GM23338 (cell line): ENCODE data around the gene CD300H. TPM values are rescaled to one million over a fixed set of nuclear protein-coding genes. Genes with fewer than 3 reads are reported as not detected.

ENCODE experiments used
- ATAC-seq: fragments of 200-7000 bp; cut with Tn5 transposase; 3 replicates; pipeline ENCODE4 v1.9.1; 2020
- DNase-seq: peaks from one replicate; pipeline ENCODE4 v3.0.0-alpha.2; 2015; ENCODE audit warnings: low spot score
- H2AFZ ChIP-seq: fragments of 200-600 bp; sonication (generic); 2 replicates; pipeline ENCODE4 v1.8.0; 2016; ENCODE audit warnings: antibody characterized with exemption, mild to moderate bottlenecking, moderate library complexity
- H3F3A ChIP-seq: fragments of 200-600 bp; sonication (generic); replicated peaks from 2 replicates; pipeline ENCODE4 v1.8.0; 2017; ENCODE audit warnings: antibody characterized with exemption, mixed run types, low read depth
- H3K27ac ChIP-seq: fragments of 200-600 bp; sonication (generic); 2 replicates; pipeline ENCODE4 v1.6.1; 2016; ENCODE audit warnings: low read depth
- H3K27me3 ChIP-seq: fragments of 200-600 bp; sonication (generic); 2 replicates; pipeline ENCODE4 v1.8.0; 2016; ENCODE audit warnings: mild to moderate bottlenecking, mixed run types, moderate library complexity; ENCODE audit not compliant: insufficient read depth
- H3K36me3 ChIP-seq: fragments of 200-600 bp; sonication (generic); 2 replicates; pipeline ENCODE4 v1.8.0; 2016; ENCODE audit warnings: mild to moderate bottlenecking; ENCODE audit not compliant: insufficient read depth
- H3K4me1 ChIP-seq: fragments of 200-600 bp; sonication (generic); 2 replicates; pipeline ENCODE4 v1.8.0; 2016; ENCODE audit warnings: mild to moderate bottlenecking, moderate library complexity; ENCODE audit not compliant: insufficient read depth
- H3K4me2 ChIP-seq: fragments of 200-600 bp; sonication (generic); 2 replicates; pipeline ENCODE4 v1.7.1; 2017; ENCODE audit warnings: mixed run types
- H3K4me3 ChIP-seq: fragments of 200-600 bp; sonication (generic); 2 replicates; pipeline ENCODE4 v1.6.1; 2016; ENCODE audit warnings: mixed run types
- H3K79me2 ChIP-seq: fragments of 200-600 bp; sonication (generic); replicated peaks from 2 replicates; pipeline ENCODE4 v1.8.0; 2017; ENCODE audit warnings: mild to moderate bottlenecking; ENCODE audit not compliant: insufficient read depth
- H3K9me2 ChIP-seq: fragments of 200-600 bp; sonication (generic); 2 replicates; pipeline ENCODE4 v1.8.0; 2017; ENCODE audit not compliant: insufficient read depth
- H4K20me1 ChIP-seq: fragments of 200-600 bp; sonication (generic); replicated peaks from 2 replicates; pipeline ENCODE4 v1.8.0; 2017; ENCODE audit warnings: mild to moderate bottlenecking; ENCODE audit not compliant: insufficient read depth
- H3K27ac Mint-ChIP-seq: 2 replicates; pipeline ENCODE4 v1.8.0; 2020; ENCODE audit warnings: inconsistent platforms, mild to moderate bottlenecking, moderate library complexity, mixed read lengths
- H3K27me3 Mint-ChIP-seq: 3 replicates; pipeline ENCODE4 v1.8.0; 2022; ENCODE audit warnings: low read depth, mild to moderate bottlenecking, moderate library complexity, mixed read lengths, inconsistent platforms; ENCODE audit not compliant: insufficient read depth, poor library complexity
- H3K36me3 Mint-ChIP-seq: 3 replicates; pipeline ENCODE4 v1.8.0; 2021; ENCODE audit warnings: low read depth, mild to moderate bottlenecking, inconsistent platforms, moderate library complexity, mixed read lengths
- H3K4me1 Mint-ChIP-seq: 3 replicates; pipeline ENCODE4 v1.8.0; 2020; ENCODE audit warnings: mild to moderate bottlenecking, inconsistent platforms, mixed read lengths
- H3K4me3 Mint-ChIP-seq: 3 replicates; pipeline ENCODE4 v1.8.0; 2021; ENCODE audit warnings: moderate library complexity, mild to moderate bottlenecking, inconsistent platforms, mixed read lengths
- H3K9me3 Mint-ChIP-seq: 3 replicates; pipeline ENCODE4 v1.8.0; 2020; ENCODE audit warnings: moderate library complexity, mild to moderate bottlenecking, inconsistent platforms, mixed read lengths
- CREB1 ChIP-seq: fragments of 250-450 bp; sonication (Bioruptor Pico); IDR thresholded peaks from 2 replicates; pipeline ENCODE4 v1.5.0; 2020; ENCODE audit warnings: low read depth, mild to moderate bottlenecking, moderate library complexity
- EZH2 ChIP-seq: fragments of 200-600 bp; sonication (generic); IDR thresholded peaks from one replicate; pipeline ENCODE4 v1.8.0; 2017; ENCODE audit warnings: antibody characterized with exemption, mild to moderate bottlenecking, low read depth; ENCODE audit not compliant: unreplicated experiment
- EZH2phosphoT487 ChIP-seq: fragments of 200-600 bp; sonication (generic); IDR thresholded peaks from one replicate; pipeline ENCODE4 v1.8.1; 2018; ENCODE audit warnings: antibody characterized with exemption; ENCODE audit not compliant: unreplicated experiment
- JUNB ChIP-seq: IDR thresholded peaks from one replicate; pipeline ENCODE4 v1.6.1; 2016; ENCODE audit warnings: antibody characterized with exemption; ENCODE audit not compliant: unreplicated experiment
- NANOG ChIP-seq: IDR thresholded peaks from 2 replicates; pipeline ENCODE4 v1.6.1; 2016; ENCODE audit warnings: antibody characterized with exemption, borderline replicate concordance
- POLR2AphosphoS5 ChIP-seq: IDR thresholded peaks from 2 replicates; pipeline ENCODE4 v1.6.1; 2016; ENCODE audit warnings: antibody characterized with exemption, low read depth
- ZNF114 ChIP-seq: fragments of 250-450 bp; sonication (Bioruptor Pico); IDR thresholded peaks from 2 replicates; pipeline ENCODE4 v1.5.0; 2020; ENCODE audit warnings: mild to moderate bottlenecking, moderate library complexity
- ZNF331 ChIP-seq: fragments of 250-450 bp; sonication (Bioruptor Pico); IDR thresholded peaks from 2 replicates; pipeline ENCODE4 v1.5.0; 2020; ENCODE audit warnings: low read depth, mild to moderate bottlenecking, moderate library complexity
- polyA plus RNA-seq: library from polyadenylated mRNA; unstranded; fragments of >200 nt; fragmentation: Nextera tagmentation; extraction: Ambion mirVana; gene quantifications from 2 replicates; pipeline ENCODE4 v1.2.1, GENCODE V29; 2016
- total RNA-seq: library from RNA; depleted of rRNA; stranded (reverse); fragments of >200 nt; shearing (Covaris generic); gene quantifications from 2 replicates; pipeline ENCODE4 v1.2.3, GENCODE V29; 2014
- TF ChIP-seq, protein P1 (sequence below), 2 experiments: fragments of 200-600 bp in 1 of 2; sonication (generic) in 1 of 2; conservative IDR thresholded peaks; 2 replicates each; pipeline versions ENCODE4 v1.5.1 to v1.6.1; 2016 to 2017; ENCODE audit warnings: antibody characterized with exemption in 2 of 2, low read depth in 2 of 2, mild to moderate bottlenecking in 2 of 2, moderate library complexity in 1 of 2
- TF ChIP-seq, protein P2 (sequence below): fragments of 250-450 bp; sonication (Bioruptor Pico); IDR thresholded peaks from 2 replicates; pipeline ENCODE4 v1.5.0; 2020; ENCODE audit warnings: mild to moderate bottlenecking, moderate library complexity
- TF ChIP-seq, protein P3 (sequence below): IDR thresholded peaks from 2 replicates; pipeline ENCODE4 v1.6.1; 2016; ENCODE audit warnings: antibody characterized with exemption
- TF ChIP-seq, protein P4 (sequence below): IDR thresholded peaks from one replicate; pipeline ENCODE4 v1.6.1; 2018; ENCODE audit warnings: antibody characterized with exemption; ENCODE audit not compliant: unreplicated experiment

Gene CD300H
- total and polyA plus RNA-seq, 2 experiments from 2014 or later = not detected

DNA sequence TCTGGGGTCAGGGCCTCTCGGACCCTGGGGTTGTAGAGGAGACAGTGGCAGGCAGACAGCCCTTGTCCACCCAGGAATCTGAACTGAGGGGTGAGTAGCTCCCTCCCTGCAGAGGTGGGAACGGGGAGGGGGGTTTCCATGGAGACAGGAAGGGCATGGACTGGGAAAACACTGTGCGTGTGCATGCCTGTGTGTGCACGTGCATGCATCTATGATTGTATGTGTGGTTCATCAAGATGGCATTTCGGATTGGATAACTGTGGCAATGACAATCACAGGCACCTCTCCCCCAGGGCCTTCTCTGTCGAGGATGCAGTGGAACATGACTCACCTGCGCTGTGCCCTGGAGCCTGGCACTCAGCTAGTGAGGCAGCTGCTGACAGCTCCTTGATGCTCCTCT, 15.3 kb downstream of the CD300H start:
- H3K4me1 ChIP-seq = no peaks in the 10 kb centered on the region
- H3K36me3 Mint-ChIP-seq = peaks cover 4% of the 10 kb centered on the region
- H3K9me2 ChIP-seq = no peaks in the 10 kb centered on the region
- H3K36me3 ChIP-seq = no peaks in the 10 kb centered on the region
- H3K4me2 ChIP-seq = no peak overlapping the region
- peaks cover 5% of the 10 kb centered on the region; the same call in 1 of the 3 replicates for H3K4me1 Mint-ChIP-seq
- no peak for TF ChIP-seq JUNB
- TF ChIP-seq, protein P1, sequence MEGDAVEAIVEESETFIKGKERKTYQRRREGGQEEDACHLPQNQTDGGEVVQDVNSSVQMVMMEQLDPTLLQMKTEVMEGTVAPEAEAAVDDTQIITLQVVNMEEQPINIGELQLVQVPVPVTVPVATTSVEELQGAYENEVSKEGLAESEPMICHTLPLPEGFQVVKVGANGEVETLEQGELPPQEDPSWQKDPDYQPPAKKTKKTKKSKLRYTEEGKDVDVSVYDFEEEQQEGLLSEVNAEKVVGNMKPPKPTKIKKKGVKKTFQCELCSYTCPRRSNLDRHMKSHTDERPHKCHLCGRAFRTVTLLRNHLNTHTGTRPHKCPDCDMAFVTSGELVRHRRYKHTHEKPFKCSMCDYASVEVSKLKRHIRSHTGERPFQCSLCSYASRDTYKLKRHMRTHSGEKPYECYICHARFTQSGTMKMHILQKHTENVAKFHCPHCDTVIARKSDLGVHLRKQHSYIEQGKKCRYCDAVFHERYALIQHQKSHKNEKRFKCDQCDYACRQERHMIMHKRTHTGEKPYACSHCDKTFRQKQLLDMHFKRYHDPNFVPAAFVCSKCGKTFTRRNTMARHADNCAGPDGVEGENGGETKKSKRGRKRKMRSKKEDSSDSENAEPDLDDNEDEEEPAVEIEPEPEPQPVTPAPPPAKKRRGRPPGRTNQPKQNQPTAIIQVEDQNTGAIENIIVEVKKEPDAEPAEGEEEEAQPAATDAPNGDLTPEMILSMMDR (conservative IDR thresholded peaks at IDR 0.05; ENCODE audit: low read depth in 2 of 2) = no peak
- TF ChIP-seq, protein P2, sequence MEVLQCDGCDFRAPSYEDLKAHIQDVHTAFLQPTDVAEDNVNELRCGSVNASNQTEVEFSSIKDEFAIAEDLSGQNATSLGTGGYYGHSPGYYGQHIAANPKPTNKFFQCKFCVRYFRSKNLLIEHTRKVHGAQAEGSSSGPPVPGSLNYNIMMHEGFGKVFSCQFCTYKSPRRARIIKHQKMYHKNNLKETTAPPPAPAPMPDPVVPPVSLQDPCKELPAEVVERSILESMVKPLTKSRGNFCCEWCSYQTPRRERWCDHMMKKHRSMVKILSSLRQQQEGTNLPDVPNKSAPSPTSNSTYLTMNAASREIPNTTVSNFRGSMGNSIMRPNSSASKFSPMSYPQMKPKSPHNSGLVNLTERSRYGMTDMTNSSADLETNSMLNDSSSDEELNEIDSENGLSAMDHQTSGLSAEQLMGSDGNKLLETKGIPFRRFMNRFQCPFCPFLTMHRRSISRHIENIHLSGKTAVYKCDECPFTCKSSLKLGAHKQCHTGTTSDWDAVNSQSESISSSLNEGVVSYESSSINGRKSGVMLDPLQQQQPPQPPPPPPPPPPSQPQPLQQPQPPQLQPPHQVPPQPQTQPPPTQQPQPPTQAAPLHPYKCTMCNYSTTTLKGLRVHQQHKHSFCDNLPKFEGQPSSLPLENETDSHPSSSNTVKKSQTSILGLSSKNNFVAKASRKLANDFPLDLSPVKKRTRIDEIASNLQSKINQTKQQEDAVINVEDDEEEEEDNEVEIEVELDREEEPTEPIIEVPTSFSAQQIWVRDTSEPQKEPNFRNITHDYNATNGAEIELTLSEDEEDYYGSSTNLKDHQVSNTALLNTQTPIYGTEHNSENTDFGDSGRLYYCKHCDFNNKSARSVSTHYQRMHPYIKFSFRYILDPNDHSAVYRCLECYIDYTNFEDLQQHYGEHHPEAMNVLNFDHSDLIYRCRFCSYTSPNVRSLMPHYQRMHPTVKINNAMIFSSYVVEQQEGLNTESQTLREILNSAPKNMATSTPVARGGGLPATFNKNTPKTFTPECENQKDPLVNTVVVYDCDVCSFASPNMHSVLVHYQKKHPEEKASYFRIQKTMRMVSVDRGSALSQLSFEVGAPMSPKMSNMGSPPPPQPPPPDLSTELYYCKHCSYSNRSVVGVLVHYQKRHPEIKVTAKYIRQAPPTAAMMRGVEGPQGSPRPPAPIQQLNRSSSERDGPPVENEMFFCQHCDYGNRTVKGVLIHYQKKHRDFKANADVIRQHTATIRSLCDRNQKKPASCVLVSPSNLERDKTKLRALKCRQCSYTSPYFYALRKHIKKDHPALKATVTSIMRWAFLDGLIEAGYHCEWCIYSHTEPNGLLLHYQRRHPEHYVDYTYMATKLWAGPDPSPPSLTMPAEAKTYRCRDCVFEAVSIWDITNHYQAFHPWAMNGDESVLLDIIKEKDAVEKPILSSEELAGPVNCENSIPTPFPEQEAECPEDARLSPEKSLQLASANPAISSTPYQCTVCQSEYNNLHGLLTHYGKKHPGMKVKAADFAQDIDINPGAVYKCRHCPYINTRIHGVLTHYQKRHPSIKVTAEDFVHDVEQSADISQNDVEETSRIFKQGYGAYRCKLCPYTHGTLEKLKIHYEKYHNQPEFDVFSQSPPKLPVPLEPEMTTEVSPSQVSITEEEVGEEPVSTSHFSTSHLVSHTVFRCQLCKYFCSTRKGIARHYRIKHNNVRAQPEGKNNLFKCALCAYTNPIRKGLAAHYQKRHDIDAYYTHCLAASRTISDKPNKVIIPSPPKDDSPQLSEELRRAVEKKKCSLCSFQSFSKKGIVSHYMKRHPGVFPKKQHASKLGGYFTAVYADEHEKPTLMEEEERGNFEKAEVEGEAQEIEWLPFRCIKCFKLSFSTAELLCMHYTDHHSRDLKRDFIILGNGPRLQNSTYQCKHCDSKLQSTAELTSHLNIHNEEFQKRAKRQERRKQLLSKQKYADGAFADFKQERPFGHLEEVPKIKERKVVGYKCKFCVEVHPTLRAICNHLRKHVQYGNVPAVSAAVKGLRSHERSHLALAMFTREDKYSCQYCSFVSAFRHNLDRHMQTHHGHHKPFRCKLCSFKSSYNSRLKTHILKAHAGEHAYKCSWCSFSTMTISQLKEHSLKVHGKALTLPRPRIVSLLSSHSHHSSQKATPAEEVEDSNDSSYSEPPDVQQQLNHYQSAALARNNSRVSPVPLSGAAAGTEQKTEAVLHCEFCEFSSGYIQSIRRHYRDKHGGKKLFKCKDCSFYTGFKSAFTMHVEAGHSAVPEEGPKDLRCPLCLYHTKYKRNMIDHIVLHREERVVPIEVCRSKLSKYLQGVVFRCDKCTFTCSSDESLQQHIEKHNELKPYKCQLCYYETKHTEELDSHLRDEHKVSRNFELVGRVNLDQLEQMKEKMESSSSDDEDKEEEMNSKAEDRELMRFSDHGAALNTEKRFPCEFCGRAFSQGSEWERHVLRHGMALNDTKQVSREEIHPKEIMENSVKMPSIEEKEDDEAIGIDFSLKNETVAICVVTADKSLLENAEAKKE (CRISPR knock-in tag) = no peak
- TF ChIP-seq NANOG = no peak
- no peak for TF ChIP-seq ZNF114 (CRISPR knock-in tag)
- TF ChIP-seq, protein P3, sequence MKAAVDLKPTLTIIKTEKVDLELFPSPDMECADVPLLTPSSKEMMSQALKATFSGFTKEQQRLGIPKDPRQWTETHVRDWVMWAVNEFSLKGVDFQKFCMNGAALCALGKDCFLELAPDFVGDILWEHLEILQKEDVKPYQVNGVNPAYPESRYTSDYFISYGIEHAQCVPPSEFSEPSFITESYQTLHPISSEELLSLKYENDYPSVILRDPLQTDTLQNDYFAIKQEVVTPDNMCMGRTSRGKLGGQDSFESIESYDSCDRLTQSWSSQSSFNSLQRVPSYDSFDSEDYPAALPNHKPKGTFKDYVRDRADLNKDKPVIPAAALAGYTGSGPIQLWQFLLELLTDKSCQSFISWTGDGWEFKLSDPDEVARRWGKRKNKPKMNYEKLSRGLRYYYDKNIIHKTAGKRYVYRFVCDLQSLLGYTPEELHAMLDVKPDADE = no peak
- TF ChIP-seq POLR2AphosphoS5 = no peak
- TF ChIP-seq EZH2phosphoT487 = no peak
- no peak for TF ChIP-seq CREB1 (CRISPR knock-in tag)
- TF ChIP-seq, protein P4, sequence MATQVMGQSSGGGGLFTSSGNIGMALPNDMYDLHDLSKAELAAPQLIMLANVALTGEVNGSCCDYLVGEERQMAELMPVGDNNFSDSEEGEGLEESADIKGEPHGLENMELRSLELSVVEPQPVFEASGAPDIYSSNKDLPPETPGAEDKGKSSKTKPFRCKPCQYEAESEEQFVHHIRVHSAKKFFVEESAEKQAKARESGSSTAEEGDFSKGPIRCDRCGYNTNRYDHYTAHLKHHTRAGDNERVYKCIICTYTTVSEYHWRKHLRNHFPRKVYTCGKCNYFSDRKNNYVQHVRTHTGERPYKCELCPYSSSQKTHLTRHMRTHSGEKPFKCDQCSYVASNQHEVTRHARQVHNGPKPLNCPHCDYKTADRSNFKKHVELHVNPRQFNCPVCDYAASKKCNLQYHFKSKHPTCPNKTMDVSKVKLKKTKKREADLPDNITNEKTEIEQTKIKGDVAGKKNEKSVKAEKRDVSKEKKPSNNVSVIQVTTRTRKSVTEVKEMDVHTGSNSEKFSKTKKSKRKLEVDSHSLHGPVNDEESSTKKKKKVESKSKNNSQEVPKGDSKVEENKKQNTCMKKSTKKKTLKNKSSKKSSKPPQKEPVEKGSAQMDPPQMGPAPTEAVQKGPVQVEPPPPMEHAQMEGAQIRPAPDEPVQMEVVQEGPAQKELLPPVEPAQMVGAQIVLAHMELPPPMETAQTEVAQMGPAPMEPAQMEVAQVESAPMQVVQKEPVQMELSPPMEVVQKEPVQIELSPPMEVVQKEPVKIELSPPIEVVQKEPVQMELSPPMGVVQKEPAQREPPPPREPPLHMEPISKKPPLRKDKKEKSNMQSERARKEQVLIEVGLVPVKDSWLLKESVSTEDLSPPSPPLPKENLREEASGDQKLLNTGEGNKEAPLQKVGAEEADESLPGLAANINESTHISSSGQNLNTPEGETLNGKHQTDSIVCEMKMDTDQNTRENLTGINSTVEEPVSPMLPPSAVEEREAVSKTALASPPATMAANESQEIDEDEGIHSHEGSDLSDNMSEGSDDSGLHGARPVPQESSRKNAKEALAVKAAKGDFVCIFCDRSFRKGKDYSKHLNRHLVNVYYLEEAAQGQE = no peak
- no peak for TF ChIP-seq EZH2
- no peak for TF ChIP-seq ZNF331 (CRISPR knock-in tag)
- no peak overlapping the region for H2AFZ ChIP-seq
- no peak overlapping the region for H3K27ac Mint-ChIP-seq
- ATAC-seq = no peak
- H3K27ac ChIP-seq = no peak overlapping the region
- peaks cover 9% of the 10 kb centered on the region for H3K27me3 Mint-ChIP-seq
- H4K20me1 ChIP-seq = no peaks in the 10 kb centered on the region
- no peak overlapping the region for H3K4me3 Mint-ChIP-seq
- no peak for DNase-seq
- H3K79me2 ChIP-seq = no peaks in the 10 kb centered on the region
- H3F3A ChIP-seq = no peaks in the 10 kb centered on the region
- no peaks in the 10 kb centered on the region for H3K27me3 ChIP-seq
- H3K4me3 ChIP-seq = no peak overlapping the region
- H3K9me3 Mint-ChIP-seq = peaks cover 10% of the 10 kb centered on the region
